Stimulated activated effector memory CD8-positive, alpha-beta T cell treated with anti-CD3 and anti-CD28 coated beads, Interleukin-12 subunit alpha, Interleukin-12 subunit beta, amount 100 ng/mL, for 72 hours (primary cell): ENCODE measurements around the gene FBRSL1.
A peak's percentile ranks its signal among the peaks of the same experiment; 100 is the strongest.
"Not testable (repeated sequence)": the region's sequence is repeated elsewhere in the genome, so short reads cannot be mapped to it uniquely, and the experiment has no call there.

Source experiments
- ATAC-seq: fragments of 150-1000 bp; cut with Tn5 transposase; 2 replicates; pipeline ENCODE4 v1.10.0; 2021
- DNase-seq, 2 donors: peaks; one replicate each; pipeline ENCODE4 v3.0.0; 2021 to 2022; ENCODE audit warnings: low spot score in 2 of 2
- H3K27ac Mint-ChIP-seq: one replicate; pipeline ENCODE4 v1.8.0; 2022; ENCODE audit warnings: mild to moderate bottlenecking, mixed read lengths
- H3K36me3 Mint-ChIP-seq: one replicate; pipeline ENCODE4 v1.8.0; 2022; ENCODE audit warnings: mild to moderate bottlenecking, mixed read lengths
- H3K4me1 Mint-ChIP-seq: one replicate; pipeline ENCODE4 v1.8.0; 2022; ENCODE audit warnings: mixed read lengths
- H3K4me3 Mint-ChIP-seq: one replicate; pipeline ENCODE4 v1.8.0; 2022; ENCODE audit warnings: mild to moderate bottlenecking, mixed read lengths
- H3K9me3 Mint-ChIP-seq: one replicate; pipeline ENCODE4 v1.8.0; 2022; ENCODE audit warnings: mixed read lengths

Gene FBRSL1

DNA sequence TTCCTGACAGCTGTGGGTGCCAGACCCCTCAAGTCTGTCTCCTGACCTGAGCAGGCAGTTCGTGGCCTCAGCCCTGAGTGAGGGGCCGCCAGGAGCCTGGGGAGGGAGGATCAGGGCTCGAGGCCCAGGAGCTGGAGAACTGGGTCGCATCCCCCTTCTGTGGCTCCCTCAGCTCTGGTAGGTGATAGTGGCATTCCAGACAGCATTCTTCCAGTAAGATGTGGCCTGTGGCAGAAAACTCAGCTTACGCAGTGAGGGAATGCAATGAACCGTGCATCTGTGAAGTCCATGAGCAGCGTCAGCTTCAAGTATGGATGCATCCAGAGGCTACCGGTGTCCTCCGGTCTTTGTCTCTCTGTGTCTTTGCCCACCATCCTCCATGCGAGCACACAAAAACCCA lies 28.4 kb upstream of the FBRSL1 start:
- Mint-ChIP-seq H3K4me3 (no peak overlapping the region), H3K27ac (no peak overlapping the region), H3K4me1 (no peaks in the 10 kb centered on the region), H3K9me3 (no peaks in the 10 kb centered on the region), H3K36me3 (no peaks in the 10 kb centered on the region)
- DNase-seq (no peak), ATAC-seq (no peak)

DNA sequence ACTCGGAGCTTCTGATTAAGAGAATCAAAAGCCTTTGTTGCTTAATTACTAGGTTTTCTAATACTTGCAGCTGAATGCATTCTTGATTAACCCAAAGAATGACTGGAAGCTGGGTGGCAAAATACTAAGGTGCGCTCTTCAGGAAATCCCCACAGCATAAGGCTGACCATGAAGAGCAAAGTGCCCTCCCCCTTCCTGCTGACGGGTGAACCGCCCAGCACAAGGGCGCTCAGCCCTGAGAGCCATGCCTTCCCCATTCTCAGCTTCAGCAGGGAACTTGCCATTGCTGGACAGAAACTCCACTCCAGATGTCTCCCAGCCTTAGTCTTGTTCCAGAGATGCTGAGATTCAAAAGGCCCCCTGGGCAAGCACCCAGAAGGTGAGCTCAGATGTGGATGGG lies 27.2 kb upstream of the FBRSL1 start:
- Mint-ChIP-seq H3K27ac (no peak overlapping the region), H3K36me3 (peaks cover 2% of the 10 kb centered on the region), H3K4me3 (no peak overlapping the region), H3K9me3 (no peaks in the 10 kb centered on the region), H3K4me1 (no peaks in the 10 kb centered on the region)
- DNase-seq (no peak), ATAC-seq (peak; percentile 32)

DNA sequence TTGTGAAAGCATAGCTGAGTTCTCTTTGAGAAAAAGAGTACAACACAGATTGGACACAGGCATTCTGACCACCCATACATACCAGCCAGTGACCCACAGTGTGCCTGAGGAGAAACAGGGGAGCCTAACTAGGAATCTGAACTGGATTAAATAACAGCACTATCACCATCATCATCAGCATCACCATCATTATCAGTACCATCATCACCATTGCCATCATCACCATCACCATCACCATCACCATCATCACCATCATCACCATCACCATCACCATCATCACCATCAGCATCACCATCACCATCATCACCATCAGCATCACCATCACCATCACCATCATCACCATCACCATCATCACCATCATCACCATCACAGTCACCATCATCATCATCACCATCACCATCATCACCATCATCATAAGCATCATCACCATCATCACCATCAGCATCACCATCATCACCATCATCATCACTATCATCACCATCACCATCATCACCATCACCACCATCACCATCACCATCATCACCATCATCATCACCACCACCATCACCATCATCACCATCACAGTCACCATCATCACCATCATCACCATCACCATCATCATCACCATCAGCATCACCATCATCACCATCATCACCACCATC lies 26.5 kb upstream of the FBRSL1 start:
- not testable (repeated sequence) for DNase-seq, H3K4me1 Mint-ChIP-seq, H3K4me3 Mint-ChIP-seq, ATAC-seq, H3K27ac Mint-ChIP-seq, H3K9me3 Mint-ChIP-seq, H3K36me3 Mint-ChIP-seq

DNA sequence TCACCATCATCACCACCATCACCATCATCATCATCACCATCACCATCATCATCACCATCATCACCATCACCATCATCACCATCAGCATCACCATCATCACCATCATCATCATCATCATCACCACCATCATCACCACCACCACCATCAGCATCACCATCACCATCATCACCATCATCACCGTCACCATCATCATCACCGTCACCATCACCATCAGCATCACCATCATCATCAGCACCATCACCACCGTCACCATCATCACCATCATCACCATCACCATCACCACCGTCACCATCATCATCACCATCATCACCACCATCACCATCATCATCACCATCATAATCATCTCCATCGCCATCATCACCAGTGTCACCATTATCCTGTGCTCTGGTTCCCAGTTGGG lies 25.6 kb upstream of the FBRSL1 start:
- not testable (repeated sequence) for H3K9me3 Mint-ChIP-seq, H3K27ac Mint-ChIP-seq, H3K4me3 Mint-ChIP-seq, H3K36me3 Mint-ChIP-seq, DNase-seq, ATAC-seq, H3K4me1 Mint-ChIP-seq

DNA sequence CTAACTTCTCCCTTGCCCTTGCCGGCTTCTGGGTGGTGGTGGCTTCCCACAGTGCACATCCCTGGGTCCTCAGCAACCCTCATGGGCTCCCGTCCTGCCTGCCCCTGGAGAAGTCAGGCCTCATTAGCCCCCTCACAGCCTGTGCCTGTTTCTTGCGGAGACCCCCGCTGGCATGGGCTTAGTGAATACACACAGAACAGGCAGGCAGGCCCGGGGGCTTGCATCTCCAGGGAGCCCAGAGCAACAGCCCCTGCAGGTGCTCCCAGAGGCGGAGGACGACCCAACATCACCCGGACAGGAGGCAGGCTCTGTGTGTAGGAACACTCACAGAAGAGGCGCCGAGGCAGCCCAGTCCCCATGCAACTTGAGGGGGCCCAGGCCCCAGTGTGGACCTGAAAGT lies 25.1 kb upstream of the FBRSL1 start:
- H3K9me3 Mint-ChIP-seq = no peaks in the 10 kb centered on the region
- H3K4me3 Mint-ChIP-seq = no peak overlapping the region
- H3K4me1 Mint-ChIP-seq = peaks cover 9% of the 10 kb centered on the region
- ATAC-seq (no peak), DNase-seq (no peak)
- no peak overlapping the region for H3K27ac Mint-ChIP-seq
- peaks cover 4% of the 10 kb centered on the region for H3K36me3 Mint-ChIP-seq

DNA sequence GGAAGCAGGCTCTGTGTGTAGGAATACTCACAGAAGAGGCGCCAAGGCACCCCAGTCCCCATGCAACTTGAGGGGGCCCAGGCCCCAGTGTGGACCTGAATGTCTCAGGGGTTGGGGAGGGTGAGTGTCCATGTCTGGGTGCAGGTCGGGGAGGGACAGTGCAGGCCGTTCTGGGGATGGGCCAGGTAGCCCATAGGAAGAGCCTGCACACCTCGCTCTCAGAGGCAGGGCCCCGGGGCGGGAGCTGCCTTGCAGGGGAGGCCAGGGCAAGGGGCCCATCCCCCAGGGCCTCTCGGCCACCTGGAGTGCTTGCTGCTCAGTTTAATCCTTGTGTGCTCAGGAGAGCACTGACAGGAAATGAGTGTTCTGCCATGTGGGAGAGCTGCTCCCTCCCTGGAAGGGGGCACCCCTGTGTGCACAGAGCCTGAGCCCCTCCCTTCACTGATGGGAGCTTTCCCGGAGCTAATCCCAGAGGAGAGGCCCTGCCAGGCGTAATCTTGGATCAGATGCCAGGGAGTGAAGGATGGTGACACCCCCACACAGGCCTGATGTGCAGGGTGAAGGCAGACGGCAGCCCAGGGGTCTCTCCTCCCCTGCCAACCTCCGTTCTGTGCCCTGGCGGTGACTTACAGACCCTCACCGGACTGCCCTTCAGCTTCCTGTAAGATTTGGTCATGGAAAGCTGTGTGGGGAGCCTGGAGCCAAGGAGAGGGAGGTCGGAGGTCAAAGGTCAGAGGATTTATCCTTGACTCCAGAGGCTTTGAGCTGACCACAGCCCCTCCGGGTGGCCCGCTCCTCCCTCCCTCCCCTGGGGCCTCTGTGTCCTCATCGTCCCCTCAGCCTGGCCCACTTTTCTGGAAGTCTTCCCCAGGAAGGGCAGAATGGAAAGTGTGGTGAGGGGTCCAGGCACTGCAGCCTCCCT lies 24.4 kb upstream of the FBRSL1 start:
- no peak for DNase-seq
- Mint-ChIP-seq H3K4me3 (no peak overlapping the region), H3K27ac (no peak overlapping the region), H3K4me1 (peaks cover 13% of the 10 kb centered on the region), H3K36me3 (peaks cover 4% of the 10 kb centered on the region), H3K9me3 (no peaks in the 10 kb centered on the region)
- ATAC-seq = no peak

DNA sequence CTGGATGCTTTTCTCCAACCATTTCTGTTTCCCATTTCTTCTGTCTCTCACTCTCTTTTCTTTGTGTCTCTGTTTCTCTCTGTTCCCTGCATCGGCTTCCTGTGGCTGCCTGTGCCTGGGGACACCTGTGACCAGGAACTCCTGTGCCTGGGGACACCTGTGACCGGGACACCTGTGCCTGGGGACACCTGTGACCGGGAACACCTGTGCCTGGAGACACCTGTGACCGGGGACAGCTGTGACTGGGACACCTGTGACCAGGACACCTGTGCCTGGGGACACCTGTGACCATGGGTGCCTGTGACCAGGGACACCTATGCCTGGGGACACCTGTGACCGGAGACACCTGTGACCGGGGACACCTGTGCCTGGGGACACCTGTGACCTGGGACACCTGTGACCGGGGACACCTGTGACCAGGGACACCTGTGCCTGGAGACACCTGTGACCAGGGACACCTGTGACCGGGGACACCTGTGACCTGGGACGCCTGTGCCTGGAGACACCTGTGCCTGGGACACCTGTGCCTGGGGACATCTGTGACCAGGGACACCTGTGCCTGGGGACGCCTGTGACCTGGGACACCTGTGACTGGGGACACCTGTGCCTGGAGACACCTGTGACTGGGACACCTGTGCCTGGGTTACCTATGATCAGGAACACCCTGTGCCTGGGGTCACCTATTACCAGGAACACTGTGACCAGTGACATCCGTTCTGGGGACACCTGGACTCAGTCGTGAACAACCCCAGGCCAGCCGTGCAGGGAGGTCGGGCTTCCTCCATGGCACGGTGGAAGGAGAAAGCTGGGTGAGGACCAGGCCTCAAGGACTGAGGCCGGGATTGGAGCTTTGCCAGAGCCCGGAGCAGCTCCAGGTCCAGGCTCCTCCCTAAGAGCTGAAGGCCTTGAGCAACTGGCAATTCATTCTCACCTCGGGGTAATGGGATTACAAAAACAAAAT lies 23.4 kb upstream of the FBRSL1 start:
- Mint-ChIP-seq H3K9me3 (no peaks in the 10 kb centered on the region), H3K27ac (no peak overlapping the region), H3K36me3 (peaks cover 4% of the 10 kb centered on the region), H3K4me1 (peaks cover 16% of the 10 kb centered on the region), H3K4me3 (no peak overlapping the region)
- DNase-seq (no peak), ATAC-seq (no peak)

DNA sequence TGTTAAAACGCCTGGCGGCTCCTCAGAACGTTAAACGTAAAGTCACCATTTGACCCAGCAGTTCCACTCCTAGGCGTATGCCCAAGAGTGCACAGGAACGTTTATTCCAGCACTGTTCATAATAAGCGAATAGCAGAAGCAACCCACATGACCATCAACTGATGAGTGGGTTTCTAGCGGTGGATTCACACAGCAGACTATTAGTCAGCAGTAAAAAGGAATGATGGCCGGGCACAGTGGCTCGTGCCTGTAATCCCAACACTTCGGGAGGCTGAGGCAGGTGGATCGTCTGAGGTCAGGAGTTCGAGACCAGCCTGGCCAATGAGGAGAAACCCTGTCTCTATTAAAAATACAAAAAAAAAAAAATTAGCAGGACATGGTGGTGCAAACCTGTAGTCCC lies 22.4 kb upstream of the FBRSL1 start:
- no peak overlapping the region for H3K27ac Mint-ChIP-seq
- H3K36me3 Mint-ChIP-seq = peaks cover 10% of the 10 kb centered on the region
- H3K4me3 Mint-ChIP-seq = no peak overlapping the region
- ATAC-seq (no peak), DNase-seq (no peak)
- H3K9me3 Mint-ChIP-seq = no peaks in the 10 kb centered on the region
- H3K4me1 Mint-ChIP-seq = peaks cover 25% of the 10 kb centered on the region

DNA sequence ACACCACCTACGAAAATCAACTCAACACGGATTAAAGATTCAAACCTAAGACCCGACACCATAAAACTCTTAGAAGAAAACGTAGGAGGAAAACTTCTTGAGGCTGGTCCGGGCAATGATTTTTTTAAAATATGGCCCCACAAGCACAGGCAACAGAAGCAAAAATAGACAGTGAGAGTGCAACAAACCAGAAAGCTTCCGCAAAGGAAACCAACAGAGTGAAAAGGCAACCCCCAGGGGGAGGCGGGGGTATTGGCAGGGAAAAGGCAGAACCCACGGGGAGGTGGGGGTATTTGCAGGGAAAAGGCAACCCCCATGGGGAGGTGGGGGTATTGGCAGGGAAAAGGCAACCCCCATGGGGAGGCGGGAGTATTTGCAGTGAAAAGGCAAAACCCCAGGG lies 20.5 kb upstream of the FBRSL1 start:
- Mint-ChIP-seq H3K27ac (no peak overlapping the region), H3K9me3 (no peaks in the 10 kb centered on the region), H3K4me3 (peak overlapping the region; percentile 21), H3K4me1 (peaks cover 26% of the 10 kb centered on the region), H3K36me3 (peaks cover 10% of the 10 kb centered on the region)
- DNase-seq = no peak
- ATAC-seq = no peak

DNA sequence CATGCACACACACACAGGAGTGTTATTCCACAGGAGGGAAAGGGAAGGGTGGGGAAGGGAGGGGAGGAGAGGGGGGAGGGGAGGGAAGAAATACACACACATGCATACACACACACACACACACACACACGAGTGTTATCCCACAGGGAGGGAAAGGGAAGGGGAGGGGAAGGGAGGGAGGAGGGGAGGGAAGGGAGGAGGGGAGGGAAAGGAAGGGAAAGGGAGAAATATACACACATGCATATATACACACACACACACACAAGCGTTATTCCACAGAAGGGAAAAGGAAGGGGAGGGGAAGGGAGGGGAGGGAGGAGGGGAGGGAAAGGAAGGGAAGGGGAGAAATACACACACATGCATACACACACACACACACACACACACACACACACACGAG lies 19.6 kb upstream of the FBRSL1 start:
- peaks cover 10% of the 10 kb centered on the region for H3K36me3 Mint-ChIP-seq
- H3K4me3 Mint-ChIP-seq = no peak overlapping the region
- peaks cover 26% of the 10 kb centered on the region for H3K4me1 Mint-ChIP-seq
- H3K27ac Mint-ChIP-seq = no peak overlapping the region
- DNase-seq (no peak), ATAC-seq (no peak)
- no peaks in the 10 kb centered on the region for H3K9me3 Mint-ChIP-seq

DNA sequence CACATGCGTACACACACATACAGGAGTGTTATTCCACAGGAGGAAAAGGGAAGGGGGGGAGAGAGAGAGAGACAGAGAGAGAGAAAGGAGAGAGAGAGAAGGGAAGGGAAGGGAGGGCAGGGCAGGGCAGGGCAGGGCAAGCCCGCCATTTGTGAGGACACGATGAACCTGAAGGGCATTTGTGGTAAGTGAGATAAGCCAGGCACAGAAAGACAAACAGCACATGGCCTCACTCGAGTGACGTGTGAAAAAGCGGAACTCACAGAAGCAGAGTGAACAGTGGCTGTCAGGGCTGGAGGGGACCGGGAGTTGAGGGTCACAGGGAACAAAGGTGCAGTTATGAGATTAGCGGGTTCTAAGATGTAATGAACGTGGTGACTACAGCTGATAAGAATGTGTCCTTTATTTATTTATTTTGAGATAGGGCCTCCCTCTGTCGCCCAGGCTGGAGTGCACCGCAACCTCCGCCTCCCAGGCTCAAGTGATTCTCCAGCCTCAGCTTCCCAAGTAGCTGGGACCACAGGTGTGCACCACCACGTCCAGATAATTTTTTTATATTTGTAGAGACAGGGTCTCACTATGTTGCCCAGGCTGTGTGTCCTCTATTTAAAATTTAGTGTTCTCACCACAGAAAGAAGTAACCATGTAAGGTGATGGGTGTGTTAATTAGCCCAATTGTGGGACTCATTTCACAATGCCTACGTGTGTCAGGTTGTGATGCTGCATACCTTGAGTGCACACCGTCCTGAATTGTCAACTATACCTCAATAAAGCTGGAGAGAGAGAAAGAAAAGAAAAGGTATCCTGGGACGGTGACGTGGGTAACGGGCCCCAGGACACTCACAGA lies 18.7 kb upstream of the FBRSL1 start:
- DNase-seq (no peak), ATAC-seq (peak; percentile 53)
- no peak overlapping the region for H3K27ac Mint-ChIP-seq
- H3K4me1 Mint-ChIP-seq = peaks cover 32% of the 10 kb centered on the region
- H3K36me3 Mint-ChIP-seq = peaks cover 14% of the 10 kb centered on the region
- H3K9me3 Mint-ChIP-seq = no peaks in the 10 kb centered on the region
- H3K4me3 Mint-ChIP-seq = peak overlapping the region; percentile 60

DNA sequence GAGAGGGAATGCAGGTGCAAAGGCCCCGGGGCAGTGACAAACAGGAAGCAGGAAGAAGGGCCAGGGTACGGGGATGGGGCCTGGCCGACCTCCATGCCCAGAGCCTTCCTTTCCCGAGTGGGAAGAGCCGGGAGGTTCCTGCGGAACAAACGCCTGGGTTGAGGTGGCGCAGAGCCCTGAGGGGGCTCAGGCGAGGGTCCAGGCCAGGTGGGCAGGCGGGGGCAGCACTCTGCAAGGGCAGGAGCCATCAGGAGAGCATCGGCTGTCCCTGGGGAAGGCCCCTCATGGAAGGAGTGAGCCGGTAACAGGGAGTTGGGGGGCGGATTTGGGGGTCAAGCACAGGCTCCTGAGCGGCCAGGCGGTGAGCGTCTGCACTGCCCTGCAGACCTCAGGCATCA lies 18.1 kb upstream of the FBRSL1 start:
- peak overlapping the region; percentile 85 for H3K27ac Mint-ChIP-seq
- peaks cover 38% of the 10 kb centered on the region for H3K4me1 Mint-ChIP-seq
- peak; percentile 5 for ATAC-seq

DNA sequence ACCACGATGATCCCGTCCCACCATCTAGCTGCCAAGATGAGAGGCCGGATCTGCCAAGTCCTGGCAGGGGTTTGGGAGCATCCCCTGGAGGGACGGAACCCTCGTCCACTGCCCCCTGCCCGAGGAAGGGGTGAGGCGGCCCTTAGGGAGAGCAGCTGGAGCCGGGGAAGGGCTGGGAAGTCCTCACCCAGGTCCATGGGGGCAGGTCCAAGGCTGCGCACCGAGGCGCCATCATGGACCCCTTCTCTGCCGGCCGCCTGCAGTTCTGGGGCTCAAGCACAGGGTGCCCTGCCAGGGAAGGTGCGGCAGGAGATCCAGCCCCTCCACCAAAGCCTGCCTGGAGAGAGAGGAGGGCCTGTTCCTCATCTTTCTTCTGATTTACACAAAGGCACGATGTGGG lies 17.6 kb upstream of the FBRSL1 start:
- peak overlapping the region; percentile 60 for H3K4me3 Mint-ChIP-seq
- peak overlapping the region; percentile 85 for H3K27ac Mint-ChIP-seq
- DNase-seq = no peak

More for the DNA sequence above, 18.1 kb upstream of the FBRSL1 start:
- peak overlapping the region; percentile 60 for H3K4me3 Mint-ChIP-seq
- DNase-seq = no peak
- H3K9me3 Mint-ChIP-seq = no peaks in the 10 kb centered on the region
- H3K36me3 Mint-ChIP-seq = peaks cover 14% of the 10 kb centered on the region

DNA sequence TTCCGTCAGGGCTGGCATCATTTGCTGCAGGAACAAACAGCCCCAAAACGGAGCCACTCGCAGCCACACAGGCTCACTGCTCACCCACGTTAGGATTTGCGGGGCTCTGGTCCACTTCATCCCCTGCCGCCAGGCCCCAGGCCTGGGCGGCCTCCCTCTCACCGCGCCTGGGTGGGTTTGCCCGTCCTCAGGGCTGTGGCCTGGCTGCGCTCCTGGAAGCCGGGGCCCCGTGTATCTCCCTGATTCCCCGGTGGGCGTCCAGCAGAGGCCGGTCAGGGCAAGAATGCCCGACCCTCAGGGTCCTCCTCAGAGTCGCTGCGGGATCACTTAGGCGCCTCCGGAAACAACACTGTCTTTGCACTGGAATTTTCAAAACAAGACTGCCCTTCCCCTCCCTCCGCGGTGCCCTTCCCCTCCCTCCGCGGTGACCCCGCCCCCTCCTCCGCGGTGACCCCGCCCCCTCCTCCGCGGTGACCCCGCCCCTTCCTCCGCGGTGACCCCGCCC lies 15.7 kb upstream of the FBRSL1 start:
- peak in 1 of 2 donors; percentile 75 for DNase-seq
- Mint-ChIP-seq H3K9me3 (no peaks in the 10 kb centered on the region), H3K27ac (no peak overlapping the region), H3K36me3 (peaks cover 10% of the 10 kb centered on the region), H3K4me3 (peak overlapping the region; percentile 51), H3K4me1 (peaks cover 51% of the 10 kb centered on the region)
- peak; percentile 19 for ATAC-seq

More for the DNA sequence above, 17.6 kb upstream of the FBRSL1 start:
- ATAC-seq = peak; percentile 6
- Mint-ChIP-seq H3K9me3 (no peaks in the 10 kb centered on the region), H3K4me1 (peaks cover 43% of the 10 kb centered on the region), H3K36me3 (peaks cover 14% of the 10 kb centered on the region)
